Embryonic facial prominence (tissue), 1 donor: ENCODE results near the gene HEXIM2.

ENCODE experiments used
- DNase-seq: peaks from one replicate; pipeline ENCODE4 v3.0.0-alpha.2; 2016; ENCODE audit errors: extremely low spot score

Gene HEXIM2

GRCh38 chr17:45143767-45144198 lies 17.9 kb upstream of the HEXIM2 start:
- DNase-seq: peak; percentile 59

- DNase-seq: peak; percentile 7
Observed at GRCh38 chr17:45144199-45145034, 17.3 kb upstream of the HEXIM2 start.

- peak; percentile 5 for DNase-seq
Observed at GRCh38 chr17:45145035-45145389, 16.7 kb upstream of the HEXIM2 start.

- peak; percentile 4 for DNase-seq
Observed at GRCh38 chr17:45146166-45146565, 15.5 kb upstream of the HEXIM2 start.

- DNase-seq: peak; percentile 4
Observed at GRCh38 chr17:45146592-45146889, 15.1 kb upstream of the HEXIM2 start.

GRCh38 chr17:45146890-45147580 lies 14.6 kb upstream of the HEXIM2 start:
- peak; percentile 73 for DNase-seq

- DNase-seq: peak; percentile 96
Observed at GRCh38 chr17:45147581-45148182, 14.0 kb upstream of the HEXIM2 start.

GRCh38 chr17:45148183-45149036 lies 13.3 kb upstream of the HEXIM2 start, which contains the start of gene HEXIM1:
HEXIM1 (plus strand) TSS chr17:45148475; CDS start chr17:45149191, 716 bp downstream.
- peak; percentile 99 for DNase-seq

- DNase-seq: peak; percentile 74
Observed at GRCh38 chr17:45149037-45149668, 12.5 kb upstream of the HEXIM2 start.

GRCh38 chr17:45149669-45150664 lies 11.7 kb upstream of the HEXIM2 start:
- DNase-seq: no peak

- no peak for DNase-seq
Observed at GRCh38 chr17:45150911-45151809, 10.5 kb upstream of the HEXIM2 start.

- no peak for DNase-seq
Observed at GRCh38 chr17:45155029-45155428, 6.6 kb upstream of the HEXIM2 start.

- DNase-seq: peak; percentile 3
Observed at GRCh38 chr17:45155483-45155882, 6.2 kb upstream of the HEXIM2 start.

- peak; percentile 3 for DNase-seq
Observed at GRCh38 chr17:45156242-45156641, 5.4 kb upstream of the HEXIM2 start.

GRCh38 chr17:45160447-45161287 lies 1.0 kb upstream of the HEXIM2 start:
- peak; percentile 49 for DNase-seq

GRCh38 chr17:45162025-45162687 lies 481 bp downstream of the HEXIM2 start:
- no peak for DNase-seq

GRCh38 chr17:45164734-45165269 lies 3.1 kb downstream of the HEXIM2 start:
- no peak for DNase-seq
